Smooth muscle cell (in vitro differentiated cells): ENCODE measurements around the gene ABI3BP. TPM values are rescaled to one million over a fixed set of nuclear protein-coding genes. Genes with fewer than 3 reads are reported as not detected.

Source experiments
- DNase-seq: peaks from one replicate; lab custom pipeline; 2025; ENCODE audit not compliant: unreplicated experiment; lab: John Stamatoyannopoulos, UW
- H2AFZ ChIP-seq: fragments of 200-600 bp; sonication (generic); 2 replicates; pipeline ENCODE4 v1.6.0; 2016; ENCODE audit warnings: antibody characterized with exemption, low read depth, mild to moderate bottlenecking
- H3F3A ChIP-seq: fragments of 200-600 bp; sonication (generic); 2 replicates; pipeline ENCODE4 v1.6.0; 2017; ENCODE audit warnings: antibody characterized with exemption, low read depth
- H3K27ac ChIP-seq: fragments of 200-600 bp; sonication (generic); 2 replicates; pipeline ENCODE4 v1.5.1; 2016; ENCODE audit warnings: low read depth, mild to moderate bottlenecking
- H3K27me3 ChIP-seq: fragments of 200-600 bp; sonication (generic); 2 replicates; pipeline ENCODE4 v1.6.1; 2016; ENCODE audit warnings: low read depth, mild to moderate bottlenecking
- H3K36me3 ChIP-seq: fragments of 200-600 bp; sonication (generic); 2 replicates; pipeline ENCODE4 v1.5.1; 2016; ENCODE audit warnings: low read depth
- H3K4me1 ChIP-seq: fragments of 200-600 bp; sonication (generic); 2 replicates; pipeline ENCODE4 v1.5.1; 2016; ENCODE audit warnings: low read depth
- H3K4me2 ChIP-seq: fragments of 200-600 bp; sonication (generic); 2 replicates; pipeline ENCODE4 v1.6.0; 2016; ENCODE audit warnings: mild to moderate bottlenecking
- H3K4me3 ChIP-seq: fragments of 200-600 bp; sonication (generic); 2 replicates; pipeline ENCODE4 v1.5.1; 2016; ENCODE audit warnings: mild to moderate bottlenecking
- H3K79me2 ChIP-seq: fragments of 200-600 bp; sonication (generic); 2 replicates; pipeline ENCODE4 v1.6.0; 2016; ENCODE audit warnings: low read depth, mild to moderate bottlenecking
- H3K9ac ChIP-seq: fragments of 200-600 bp; sonication (generic); 2 replicates; pipeline ENCODE4 v1.6.0; 2016; ENCODE audit warnings: low read depth
- H3K9me3 ChIP-seq: fragments of 200-600 bp; sonication (generic); replicated peaks from 2 replicates; pipeline ENCODE4 v1.5.1; 2016; ENCODE audit warnings: low read depth
- H4K20me1 ChIP-seq: fragments of 200-600 bp; sonication (generic); 2 replicates; pipeline ENCODE4 v1.6.0; 2016; ENCODE audit warnings: low read depth
- WGBS: methylation state at CpG from one replicate; pipeline ENCODE4 v1.1.7; 2016; ENCODE audit warnings: low lambda C conversion rate; 5-methylcytosine and 5-hydroxymethylcytosine counted together
- polyA plus RNA-seq: library from polyadenylated mRNA; unstranded; fragments of >200 nt; fragmentation: Nextera tagmentation; extraction: Ambion mirVana; gene quantifications from 2 replicates; pipeline ENCODE4 v1.2.1, GENCODE V29; 2016
- total RNA-seq: library from RNA; depleted of rRNA; stranded (reverse); fragments of >200 nt; gene quantifications from 2 replicates; pipeline ENCODE4 v1.2.3, GENCODE V29; 2014
- TF ChIP-seq, protein P1 (sequence below): fragments of 200-600 bp; sonication (generic); IDR thresholded peaks from 2 replicates; pipeline ENCODE4 v1.5.1; 2017; ENCODE audit warnings: borderline replicate concordance, mild to moderate bottlenecking, antibody characterized with exemption; ENCODE audit not compliant: insufficient read depth, poor library complexity, severe bottlenecking

Gene ABI3BP
- total and polyA plus RNA-seq, 2 experiments from 2014 or later, result 0.47 to 0.58 TPM

- no peaks in the 10 kb centered on the region for H3K36me3 ChIP-seq
- no peaks in the 10 kb centered on the region for H4K20me1 ChIP-seq
- no peaks in the 10 kb centered on the region for H3K4me1 ChIP-seq
- H3F3A ChIP-seq, result no peaks in the 10 kb centered on the region
- WGBS, result 96% methylated on average over 1 of the region's 1 CpG
- no peaks in the 10 kb centered on the region for H3K79me2 ChIP-seq
- no peak for DNase-seq
- no peak overlapping the region for H3K27ac ChIP-seq
- peaks cover 18% of the 10 kb centered on the region for H3K27me3 ChIP-seq
- TF ChIP-seq, protein P1, sequence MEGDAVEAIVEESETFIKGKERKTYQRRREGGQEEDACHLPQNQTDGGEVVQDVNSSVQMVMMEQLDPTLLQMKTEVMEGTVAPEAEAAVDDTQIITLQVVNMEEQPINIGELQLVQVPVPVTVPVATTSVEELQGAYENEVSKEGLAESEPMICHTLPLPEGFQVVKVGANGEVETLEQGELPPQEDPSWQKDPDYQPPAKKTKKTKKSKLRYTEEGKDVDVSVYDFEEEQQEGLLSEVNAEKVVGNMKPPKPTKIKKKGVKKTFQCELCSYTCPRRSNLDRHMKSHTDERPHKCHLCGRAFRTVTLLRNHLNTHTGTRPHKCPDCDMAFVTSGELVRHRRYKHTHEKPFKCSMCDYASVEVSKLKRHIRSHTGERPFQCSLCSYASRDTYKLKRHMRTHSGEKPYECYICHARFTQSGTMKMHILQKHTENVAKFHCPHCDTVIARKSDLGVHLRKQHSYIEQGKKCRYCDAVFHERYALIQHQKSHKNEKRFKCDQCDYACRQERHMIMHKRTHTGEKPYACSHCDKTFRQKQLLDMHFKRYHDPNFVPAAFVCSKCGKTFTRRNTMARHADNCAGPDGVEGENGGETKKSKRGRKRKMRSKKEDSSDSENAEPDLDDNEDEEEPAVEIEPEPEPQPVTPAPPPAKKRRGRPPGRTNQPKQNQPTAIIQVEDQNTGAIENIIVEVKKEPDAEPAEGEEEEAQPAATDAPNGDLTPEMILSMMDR, result no peak
- no peaks in the 10 kb centered on the region for H3K9me3 ChIP-seq
- H2AFZ ChIP-seq, result no peak overlapping the region
- no peak overlapping the region for H3K9ac ChIP-seq
- H3K4me3 ChIP-seq, result no peak overlapping the region
- no peak overlapping the region for H3K4me2 ChIP-seq
Measured at GRCh38 chr3:100856821-100857220, 136.4 kb downstream of the ABI3BP start.

DNA sequence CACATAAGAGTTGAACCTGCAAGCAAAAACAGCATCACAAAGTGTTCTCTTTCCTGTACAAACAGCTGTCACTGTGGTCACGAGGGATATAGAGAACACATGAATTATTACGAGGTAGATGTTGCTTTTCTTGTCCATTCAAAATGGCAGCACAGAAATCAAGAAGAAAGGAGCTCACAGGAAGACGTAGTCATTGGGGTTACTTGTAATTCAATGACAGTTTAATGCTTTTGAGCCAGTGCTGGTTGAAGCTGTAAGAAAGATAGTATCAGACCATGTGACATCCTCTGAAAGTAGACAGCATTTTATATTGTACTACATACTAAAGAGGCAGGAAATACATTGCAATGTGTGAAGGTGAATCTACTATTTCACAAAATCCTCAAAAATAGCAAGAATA, 140.4 kb downstream of the ABI3BP start:
- Histone ChIP-seq H4K20me1 (no peaks in the 10 kb centered on the region), H3K27me3 (peaks cover 7% of the 10 kb centered on the region), H2AFZ (no peak overlapping the region), H3F3A (no peaks in the 10 kb centered on the region), H3K79me2 (no peaks in the 10 kb centered on the region), H3K27ac (no peak overlapping the region), H3K4me1 (no peaks in the 10 kb centered on the region), H3K9me3 (no peaks in the 10 kb centered on the region), H3K4me3 (no peak overlapping the region), H3K4me2 (no peak overlapping the region), H3K9ac (no peak overlapping the region), H3K36me3 (no peaks in the 10 kb centered on the region)
- WGBS, result 85% methylated on average over 3 of the region's 3 CpGs
- TF ChIP-seq, protein P1, result no peak
- DNase-seq, result no peak

DNA sequence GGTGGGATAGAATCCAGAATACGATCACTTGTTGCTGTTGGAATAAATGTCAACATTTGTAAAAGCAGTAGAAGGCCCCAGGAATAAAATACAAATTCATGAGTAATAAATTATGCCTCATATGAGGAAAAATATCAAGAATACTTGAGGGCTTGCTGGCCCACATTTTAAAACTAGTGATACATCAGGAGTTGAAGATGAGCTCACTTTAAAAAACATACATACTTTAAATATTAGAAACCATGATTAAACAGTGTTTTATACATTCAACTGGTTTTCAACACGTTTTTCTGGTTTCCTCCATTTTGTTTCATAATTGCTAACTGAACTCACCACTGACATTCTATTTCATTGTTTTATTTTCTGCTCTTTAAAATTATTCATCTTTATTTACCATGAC, 142.5 kb downstream of the ABI3BP start:
- H3K4me3 ChIP-seq, result no peak overlapping the region
- H3K27ac ChIP-seq, result no peak overlapping the region
- TF ChIP-seq, protein P1, result no peak
- H4K20me1 ChIP-seq, result no peaks in the 10 kb centered on the region
- WGBS, result 68% methylated on average over 2 of the region's 2 CpGs
- H3K4me1 ChIP-seq, result no peaks in the 10 kb centered on the region
- H3K9ac ChIP-seq, result no peak overlapping the region
- no peak overlapping the region for H2AFZ ChIP-seq
- H3K36me3 ChIP-seq, result no peaks in the 10 kb centered on the region
- H3K79me2 ChIP-seq, result no peaks in the 10 kb centered on the region
- DNase-seq, result no peak
- no peak overlapping the region for H3K4me2 ChIP-seq
- H3F3A ChIP-seq, result no peaks in the 10 kb centered on the region
- no peaks in the 10 kb centered on the region for H3K9me3 ChIP-seq
- H3K27me3 ChIP-seq, result no peaks in the 10 kb centered on the region

GRCh38 chr3:100850156-100850555, 143.1 kb downstream of the ABI3BP start:
- Histone ChIP-seq H3K4me3 (no peak overlapping the region), H3K9ac (no peak overlapping the region), H3K36me3 (no peaks in the 10 kb centered on the region), H4K20me1 (no peaks in the 10 kb centered on the region), H2AFZ (no peak overlapping the region), H3K4me2 (no peak overlapping the region), H3K79me2 (no peaks in the 10 kb centered on the region), H3K27ac (no peak overlapping the region), H3K4me1 (no peaks in the 10 kb centered on the region), H3F3A (no peaks in the 10 kb centered on the region), H3K27me3 (no peaks in the 10 kb centered on the region), H3K9me3 (no peaks in the 10 kb centered on the region)
- 78% methylated on average over 3 of the region's 3 CpGs for WGBS
- DNase-seq, result no peak
- TF ChIP-seq, protein P1, result no peak
